Endothelial cell of umbilical vein (primary cell): Measurements from ENCODE around the gene NHERF2. TPM values are rescaled to one million over a fixed set of nuclear protein-coding genes. Genes with fewer than 3 reads are reported as not detected.

ENCODE experiments used
- BruUV-seq: library from RNA; stranded (reverse); fragments of 400-500 nt; replicated peaks from 2 replicates; lab custom pipeline; 2021; lab: Mats Ljungman, UMichigan
- CTCF ChIA-PET: fragments of 300-600, 350-600 bp; sonication (Branson Sonifier 250); formaldehyde crosslinking; loops from one replicate; lab custom pipeline; 2021; ENCODE audit warnings: antibody characterized with exemption, inconsistent platforms; lab: Charles Lee
- POLR2A ChIA-PET: fragments of 300-600, 350-600 bp; sonication (Branson Sonifier 250); formaldehyde crosslinking; loops from one replicate; lab custom pipeline; 2021; ENCODE audit warnings: antibody characterized with exemption, inconsistent platforms; lab: Charles Lee
- DNase-seq: peaks from one replicate; pipeline ENCODE4 v3.0.0-alpha.2; 2011; ENCODE audit warnings: low read depth, low spot score
- FAIRE-seq: peaks from 2 replicates; lab custom pipeline; 2011; peaks lifted over from hg19 to GRCh38; lab: Jason Lieb, UNC
- H2AFZ ChIP-seq: 2 replicates; pipeline ENCODE4 v1.6.0; 2012; ENCODE audit warnings: low read depth, low read length, control low read depth, inconsistent platforms
- H3K27ac ChIP-seq: 2 replicates; pipeline ENCODE4 v1.5.1; 2011; ENCODE audit warnings: low read depth, mild to moderate bottlenecking, control low read depth, low read length, moderate library complexity; ENCODE audit not compliant: insufficient read depth
- H3K27me3 ChIP-seq, 2 experiments: 2 replicates each; pipeline versions ENCODE4 v1.6.0 to v1.6.1; 2011; ENCODE audit warnings: low read length in 2 of 2, mixed read lengths in 1 of 2; ENCODE audit not compliant: control insufficient read depth in 2 of 2, insufficient read depth in 2 of 2
- H3K36me3 ChIP-seq, 2 experiments: 2 replicates in 1 of 2; 3 replicates in 1 of 2; pipeline ENCODE4 v1.5.1; 2011; ENCODE audit warnings: low read length in 2 of 2, mild to moderate bottlenecking in 1 of 2, moderate library complexity in 1 of 2; ENCODE audit not compliant: control insufficient read depth in 2 of 2, insufficient read depth in 2 of 2; ENCODE audit errors: extremely low read depth in 1 of 2
- H3K4me1 ChIP-seq: 3 replicates; pipeline ENCODE4 v1.5.1; 2011; ENCODE audit warnings: mild to moderate bottlenecking, low read length; ENCODE audit not compliant: control insufficient read depth, insufficient read depth; ENCODE audit errors: extremely low read depth
- H3K4me2 ChIP-seq: 2 replicates; pipeline ENCODE4 v1.6.1; 2011; ENCODE audit warnings: low read length, control low read depth, mixed read lengths; ENCODE audit not compliant: insufficient read depth
- H3K4me3 ChIP-seq, 3 experiments: fragments of 200-600 bp in 1 of 3; sonication (generic), shearing (Covaris generic) in 1 of 3; replicated peaks in 1 of 3; 2 replicates each; pipeline ENCODE4 v1.5.1; 2011 to 2016; ENCODE audit warnings: control low read depth in 3 of 3, low read length in 3 of 3, mild to moderate bottlenecking in 2 of 3, inconsistent platforms in 1 of 3, low read depth in 1 of 3, moderate library complexity in 1 of 3; ENCODE audit not compliant: insufficient read depth in 1 of 3
- H3K79me2 ChIP-seq: 2 replicates; pipeline ENCODE4 v1.6.0; 2012; ENCODE audit warnings: low read length, inconsistent platforms; ENCODE audit not compliant: control insufficient read depth, insufficient read depth
- H3K9ac ChIP-seq: replicated peaks from 2 replicates; pipeline ENCODE3; 2011; ENCODE audit warnings: low read length, control low read depth; ENCODE audit not compliant: insufficient read depth; ENCODE audit errors: extremely low read depth
- H3K9me1 ChIP-seq: replicated peaks from 3 replicates; pipeline ENCODE4 v1.6.0; 2011; ENCODE audit warnings: mild to moderate bottlenecking, low read length; ENCODE audit not compliant: control insufficient read depth, insufficient read depth; ENCODE audit errors: extremely low read depth
- H3K9me3 ChIP-seq: replicated peaks from 2 replicates; pipeline ENCODE4 v1.5.1; 2012; ENCODE audit warnings: low read length, inconsistent platforms; ENCODE audit not compliant: control insufficient read depth, insufficient read depth
- H4K20me1 ChIP-seq: replicated peaks from 2 replicates; pipeline ENCODE3; 2011; ENCODE audit warnings: mild to moderate bottlenecking, low read length; ENCODE audit not compliant: control insufficient read depth, insufficient read depth; ENCODE audit errors: extremely low read depth
- EZH2 ChIP-seq: IDR thresholded peaks from 2 replicates; pipeline ENCODE4 v1.6.1; 2012; ENCODE audit warnings: borderline replicate concordance, low read depth, mild to moderate bottlenecking, moderate library complexity, low read length, inconsistent platforms; ENCODE audit not compliant: severe bottlenecking
- FOS ChIP-seq: IDR thresholded peaks from 2 replicates; pipeline ENCODE4 v1.6.1; 2011; ENCODE audit warnings: mild to moderate bottlenecking, low read length, moderate library complexity, borderline replicate concordance; ENCODE audit not compliant: insufficient read depth
- GATA2 ChIP-seq: IDR thresholded peaks from 2 replicates; pipeline ENCODE4 v1.7.0; 2011; ENCODE audit warnings: low read depth, mild to moderate bottlenecking, moderate library complexity, mixed read lengths, low read length; ENCODE audit not compliant: insufficient read length, insufficient read depth
- JUN ChIP-seq: IDR thresholded peaks from 2 replicates; pipeline ENCODE4 v1.6.1; 2011; ENCODE audit warnings: borderline replicate concordance, low read depth; ENCODE audit not compliant: insufficient read length, insufficient read depth
- MYC ChIP-seq: IDR thresholded peaks from one replicate; pipeline ENCODE4 v1.6.1; 2011; ENCODE audit warnings: mild to moderate bottlenecking, low read depth, low read length
- POLR2A ChIP-seq: IDR thresholded peaks from 2 replicates; pipeline ENCODE4 v1.6.1; 2012; ENCODE audit warnings: low read depth, mild to moderate bottlenecking, control low read depth, low read length
- POLR2AphosphoS5 ChIP-seq: IDR thresholded peaks from 2 replicates; pipeline ENCODE4 v1.6.1; 2012; ENCODE audit warnings: low read depth, mild to moderate bottlenecking, control low read depth, low read length, moderate library complexity; ENCODE audit not compliant: insufficient read depth
- dilution Hi-C: fragments of 300-500 bp; cut with MboI; formaldehyde crosslinking; loops from one replicate; pipeline ENCODE4 v1.15.0; 2019; ENCODE audit warnings: low sequenced_read_pairs; ENCODE audit not compliant: extremely low pct_ligation_motif_present
- intact Hi-C: fragments of 100-400 bp; cut with micrococcal nuclease; formaldehyde crosslinking; loops from one replicate; pipeline ENCODE4 v1.10.0; 2022
- polyA plus RNA-seq, 4 experiments: library from polyadenylated mRNA; depleted of rRNA in 3 of 4; stranded (reverse) in 3 of 4; unstranded in 1 of 4; fragments of >200 nt; gene quantifications; 2 replicates each; pipeline versions ENCODE4 v1.2.1 to v1.2.3, GENCODE V29; 2011 to 2012; ENCODE audit warnings: missing spikeins in 1 of 4
- total RNA-seq: library from RNA; stranded (reverse); gene quantifications from 2 replicates; pipeline ENCODE4 v1.2.3, GENCODE V29; 2021
- TF ChIP-seq, protein P1 (sequence below), 2 donors: IDR thresholded peaks; 1 replicate in 1 of 2; 2 replicates in 1 of 2; pipeline ENCODE4 v1.5.1; 2011; ENCODE audit warnings: low read length in 2 of 2, mild to moderate bottlenecking in 2 of 2, moderate library complexity in 2 of 2, control low read depth in 1 of 2, inconsistent platforms in 1 of 2, low read depth in 1 of 2; ENCODE audit not compliant: insufficient read depth in 1 of 2; ENCODE audit errors: extremely low read depth in 1 of 2
- TF ChIP-seq, protein P2 (sequence below): IDR thresholded peaks from 2 replicates; pipeline ENCODE4 v1.6.1; 2011; ENCODE audit not compliant: insufficient read depth, insufficient read length

Gene NHERF2
- total and polyA plus RNA-seq, 2 donors (not counting 3 experiments of a cell fraction or from before 2014, with no cell fraction given): 65.2 to 71.2 TPM

DNA sequence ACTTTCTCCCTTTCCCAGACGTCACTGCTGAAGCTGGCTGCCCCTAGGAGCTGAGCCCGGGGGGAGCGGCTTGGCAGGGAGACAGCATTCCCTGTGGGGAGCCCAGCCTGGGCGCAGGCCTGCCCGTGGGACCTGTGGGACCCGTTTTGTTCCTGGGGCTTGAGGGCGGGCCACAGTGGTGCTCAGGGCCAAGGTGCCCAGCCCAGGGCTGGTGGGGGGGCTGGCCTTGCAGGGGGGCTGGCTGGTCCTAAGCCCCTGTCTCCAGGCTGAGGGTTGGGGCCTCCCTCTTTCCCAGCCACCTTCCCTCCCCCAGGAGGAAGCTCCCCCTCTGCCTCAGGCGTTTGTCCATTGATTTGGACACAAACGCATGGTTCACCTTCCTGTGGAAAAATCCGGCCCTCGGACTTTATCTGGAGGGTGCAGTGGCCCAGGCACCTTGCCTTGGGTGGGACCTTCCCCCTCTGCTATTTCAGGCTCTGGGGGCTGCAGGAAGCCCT lies 4.4 kb downstream of the NHERF2 start:
- Histone ChIP-seq H3K4me3 (no peak overlapping the region), H3K9me3 (no peaks in the 10 kb centered on the region), H3K9ac (no peak overlapping the region), H3K36me3 (no peaks in the 10 kb centered on the region), H2AFZ (no peak overlapping the region), H3K79me2 (peaks cover 25% of the 10 kb centered on the region), H3K4me2 (no peak overlapping the region), H4K20me1 (no peaks in the 10 kb centered on the region), H3K27ac (no peak overlapping the region), H3K27me3 (no peaks in the 10 kb centered on the region), H3K4me1 (peaks cover 58% of the 10 kb centered on the region), H3K9me1 (no peaks in the 10 kb centered on the region)
- dilution Hi-C loops: loop anchor here (25.0 kb wide), 1 partner anchor 131 kb away; the partner anchor contains the start of gene TRAF7
- TF ChIP-seq, protein P1, sequence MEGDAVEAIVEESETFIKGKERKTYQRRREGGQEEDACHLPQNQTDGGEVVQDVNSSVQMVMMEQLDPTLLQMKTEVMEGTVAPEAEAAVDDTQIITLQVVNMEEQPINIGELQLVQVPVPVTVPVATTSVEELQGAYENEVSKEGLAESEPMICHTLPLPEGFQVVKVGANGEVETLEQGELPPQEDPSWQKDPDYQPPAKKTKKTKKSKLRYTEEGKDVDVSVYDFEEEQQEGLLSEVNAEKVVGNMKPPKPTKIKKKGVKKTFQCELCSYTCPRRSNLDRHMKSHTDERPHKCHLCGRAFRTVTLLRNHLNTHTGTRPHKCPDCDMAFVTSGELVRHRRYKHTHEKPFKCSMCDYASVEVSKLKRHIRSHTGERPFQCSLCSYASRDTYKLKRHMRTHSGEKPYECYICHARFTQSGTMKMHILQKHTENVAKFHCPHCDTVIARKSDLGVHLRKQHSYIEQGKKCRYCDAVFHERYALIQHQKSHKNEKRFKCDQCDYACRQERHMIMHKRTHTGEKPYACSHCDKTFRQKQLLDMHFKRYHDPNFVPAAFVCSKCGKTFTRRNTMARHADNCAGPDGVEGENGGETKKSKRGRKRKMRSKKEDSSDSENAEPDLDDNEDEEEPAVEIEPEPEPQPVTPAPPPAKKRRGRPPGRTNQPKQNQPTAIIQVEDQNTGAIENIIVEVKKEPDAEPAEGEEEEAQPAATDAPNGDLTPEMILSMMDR (IDR thresholded peaks at IDR 0.05; ENCODE audit: extremely low read depth in 1 of 2, insufficient read depth in 1 of 2, low read depth in 1 of 2, low read length in 2 of 2): no peak
- TF ChIP-seq FOS (no peak), EZH2 (no peak), MYC (no peak), GATA2 (no peak), POLR2AphosphoS5 (no peak), POLR2A (no peak), JUN (no peak)
- TF ChIP-seq, protein P2, sequence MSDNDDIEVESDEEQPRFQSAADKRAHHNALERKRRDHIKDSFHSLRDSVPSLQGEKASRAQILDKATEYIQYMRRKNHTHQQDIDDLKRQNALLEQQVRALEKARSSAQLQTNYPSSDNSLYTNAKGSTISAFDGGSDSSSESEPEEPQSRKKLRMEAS: no peak
- DNase-seq: peak; percentile 69
- intact Hi-C loops: no loop called here
- no TSS peak for BruUV-seq
- peak; percentile 37 for FAIRE-seq
- CTCF ChIA-PET: interaction anchor here (0.7 to 3.6 kb wide), 4 partner anchors 8 to 109 kb away, joined by 3 to 21 read pairs (median 6); no protein-coding TSS in a partner anchor
- POLR2A ChIA-PET: no interaction called here
